Right lung (tissue), 5 donors: ENCODE data around the gene RAB6B. TPM values are rescaled to one million over a fixed set of nuclear protein-coding genes. Genes with fewer than 3 reads are reported as not detected.
"Not testable (repeated sequence)": the region's sequence is repeated elsewhere in the genome, so short reads cannot be mapped to it uniquely, and the experiment has no call there.

Source experiments
- DNase-seq, 2 donors: peaks; one replicate each; pipeline ENCODE4 v3.0.0-alpha.2; 2013
- polyA plus RNA-seq, 5 donors: library from polyadenylated mRNA; unstranded; fragments of 120-200 nt; gene quantifications; one replicate each; pipeline versions ENCODE4 v1.2.1 to v1.2.3, GENCODE V29; 2013; ENCODE audit warnings: inconsistent platforms in 1 of 5, low replicate concordance in 1 of 5; ENCODE audit not compliant: insufficient read length in 5 of 5, insufficient read depth in 1 of 5

The RAB6B gene
- polyA plus RNA-seq, 5 donors = 6.2 to 7.7 (median 7.1) TPM

GRCh38 chr3:133821767-133822638 lies 73.7 kb downstream of the RAB6B start:
- no peak for DNase-seq

GRCh38 chr3:133820889-133821675 lies 74.6 kb downstream of the RAB6B start:
- DNase-seq = no peak

GRCh38 chr3:133820129-133820528 lies 75.6 kb downstream of the RAB6B start:
- DNase-seq = no peak

- DNase-seq = no peak
These were observed 80.3 kb downstream of the RAB6B start for GRCh38 chr3:133815386-133815785.

GRCh38 chr3:133812872-133813271 lies 82.8 kb downstream of the RAB6B start:
- DNase-seq = no peak

GRCh38 chr3:133805702-133806475 lies 89.8 kb downstream of the RAB6B start, which contains the start of gene SRPRB:
SRPRB (plus strand) TSS chr3:133805815; CDS start chr3:133805849, 34 bp downstream.
- DNase-seq = peak; percentile 91 to 92

- no peak for DNase-seq
These were observed 90.3 kb downstream of the RAB6B start for GRCh38 chr3:133805384-133805701.

- peak; percentile 8 to 15 for DNase-seq
These were observed 90.8 kb downstream of the RAB6B start for GRCh38 chr3:133804896-133805295.

- no peak for DNase-seq
These were observed 92.2 kb downstream of the RAB6B start for GRCh38 chr3:133803469-133803868.

- no peak for DNase-seq
These were observed 95.7 kb downstream of the RAB6B start for GRCh38 chr3:133799794-133800585.

GRCh38 chr3:133797396-133798105 lies 98.1 kb downstream of the RAB6B start:
- DNase-seq = no peak

GRCh38 chr3:133792171-133792763 lies 103.4 kb downstream of the RAB6B start:
- DNase-seq = no peak

- DNase-seq = no peak
These were observed 107.7 kb downstream of the RAB6B start for GRCh38 chr3:133788024-133788423.

- no peak for DNase-seq
These were observed 111.9 kb downstream of the RAB6B start for GRCh38 chr3:133783762-133784161.

- DNase-seq = no peak
These were observed 113.2 kb downstream of the RAB6B start for GRCh38 chr3:133782454-133782853.

- DNase-seq = no peak
These were observed 114.1 kb downstream of the RAB6B start for GRCh38 chr3:133781570-133781969.

GRCh38 chr3:133780756-133781155 lies 114.9 kb downstream of the RAB6B start:
- DNase-seq = not testable (repeated sequence)

- no peak for DNase-seq
These were observed 116.0 kb downstream of the RAB6B start for GRCh38 chr3:133779626-133780203.

- DNase-seq = no peak
These were observed 117.7 kb downstream of the RAB6B start for GRCh38 chr3:133777807-133778568.
